D721Med (cell line): ENCODE measurements around the gene HIP1.
"Not testable (repeated sequence)": the region's sequence is repeated elsewhere in the genome, so short reads cannot be mapped to it uniquely, and the experiment has no call there.

ENCODE experiments used
- DNase-seq: peaks from one replicate; pipeline ENCODE4 v3.0.0; 2011; ENCODE audit warnings: low spot score; ENCODE audit not compliant: insufficient read length
- FAIRE-seq: peaks from 2 replicates; lab custom pipeline; 2011; peaks lifted over from hg19 to GRCh38; lab: Jason Lieb, UNC
- CTCF ChIP-seq: IDR thresholded peaks from 2 replicates; pipeline ENCODE4 v1.5.1; 2012; ENCODE audit warnings: mild to moderate bottlenecking, control low read depth; ENCODE audit not compliant: insufficient read depth; ENCODE audit errors: missing control alignments

Gene HIP1

GRCh38 chr7:75738604-75738974 is at the start of gene HIP1:
Gene HIP1 (minus strand): TSS chr7:75738941. CDS start chr7:75738920, 21 bp downstream.
- no peak for FAIRE-seq
- DNase-seq = no peak
- TF ChIP-seq CTCF = no peak

GRCh38 chr7:75788154-75788847 is 49.6 kb upstream of the HIP1 start:
- DNase-seq, FAIRE-seq: not testable (repeated sequence)

GRCh38 chr7:75783058-75783457 is 44.3 kb upstream of the HIP1 start:
- DNase-seq, FAIRE-seq: not testable (repeated sequence)

- not testable (repeated sequence) for FAIRE-seq, DNase-seq
These were observed 42.0 kb upstream of the HIP1 start for GRCh38 chr7:75780647-75781273.

GRCh38 chr7:75779516-75779915 is 40.8 kb upstream of the HIP1 start:
- FAIRE-seq, DNase-seq: not testable (repeated sequence)

- not testable (repeated sequence) for FAIRE-seq, DNase-seq
These were observed 40.3 kb upstream of the HIP1 start for GRCh38 chr7:75779035-75779434.

GRCh38 chr7:75776295-75776971 is 37.7 kb upstream of the HIP1 start:
- TF ChIP-seq CTCF = no peak
- DNase-seq (no peak), FAIRE-seq (no peak)

GRCh38 chr7:75773958-75774357 is 35.2 kb upstream of the HIP1 start:
- FAIRE-seq, DNase-seq: not testable (repeated sequence)

- FAIRE-seq (no peak), DNase-seq (no peak)
- no peak for TF ChIP-seq CTCF
These were observed 33.6 kb upstream of the HIP1 start, which contains the start of gene CCL26 for GRCh38 chr7:75772081-75773077. Gene CCL26 (minus strand): TSS chr7:75772211. CDS start chr7:75772176, 35 bp downstream.

- no peak for FAIRE-seq
- no peak for TF ChIP-seq CTCF
These were observed 32.5 kb upstream of the HIP1 start for GRCh38 chr7:75771224-75771623.

More at GRCh38 chr7:75771224-75771623, 32.5 kb upstream of the HIP1 start:
- no peak for DNase-seq
